Activated CD8-positive, alpha-beta memory T cell treated with anti-CD3 and anti-CD28 coated beads for 36 hours (primary cell): ENCODE results near the gene SYNJ2. TPM values are rescaled to one million over a fixed set of nuclear protein-coding genes. Genes with fewer than 3 reads are reported as not detected.

Experiments used
- CTCF ChIA-PET: fragments of 350-600 bp; sonication (Branson Sonifier 250); formaldehyde crosslinking; loops from one replicate; lab custom pipeline; 2021; ENCODE audit warnings: antibody characterized with exemption; lab: Charles Lee
- POLR2A ChIA-PET: fragments of 350-600 bp; sonication (Branson Sonifier 250); formaldehyde crosslinking; loops from one replicate; lab custom pipeline; 2021; ENCODE audit warnings: antibody characterized with exemption; lab: Charles Lee
- total RNA-seq, 2 experiments: library from RNA; stranded (reverse); gene quantifications; one replicate each; pipeline ENCODE4 v1.2.3, GENCODE V29; 2021

Gene SYNJ2
- total RNA-seq, 2 experiments from 2014 or later = 25.8 to 27.4 TPM

DNA sequence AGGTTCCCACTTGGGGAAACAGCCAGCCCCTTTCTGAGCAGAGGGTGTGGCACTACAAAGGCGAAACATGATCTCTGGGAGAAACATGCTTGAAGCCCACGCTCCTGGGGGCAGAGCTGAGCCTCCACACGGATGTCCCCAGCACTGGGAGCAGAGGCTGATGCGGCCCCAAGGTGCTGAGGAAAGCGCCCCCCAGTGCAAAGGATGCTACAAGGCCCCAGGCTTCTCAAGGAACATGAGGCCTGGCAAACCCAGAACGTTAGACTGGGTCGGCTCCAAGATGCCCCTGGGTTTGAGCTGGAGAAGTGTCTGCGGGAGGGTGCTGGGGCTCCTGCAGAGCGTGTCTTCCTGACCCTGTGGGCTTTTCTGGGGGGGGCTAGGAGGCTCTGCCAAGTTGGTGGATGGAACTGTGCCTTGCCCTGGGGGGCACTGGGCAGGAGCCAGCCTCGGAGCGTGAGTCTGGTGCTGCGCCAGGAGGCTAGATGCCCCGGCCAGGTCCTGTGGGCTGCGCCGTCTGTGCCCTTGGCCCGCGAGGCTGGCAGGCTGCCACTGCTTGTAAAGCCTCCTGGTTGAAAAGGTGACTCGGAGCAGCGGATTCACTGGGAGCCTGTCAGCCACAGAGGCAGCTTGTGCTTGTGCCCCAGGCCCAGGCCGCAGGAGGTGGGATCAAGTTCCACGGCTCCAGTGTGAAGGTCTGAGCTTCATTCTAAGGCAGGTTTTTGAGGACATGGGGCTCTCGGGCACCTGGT, 8.1 kb downstream of the SYNJ2 start:
- CTCF ChIA-PET = no interaction called here
- POLR2A ChIA-PET = no interaction called here

DNA sequence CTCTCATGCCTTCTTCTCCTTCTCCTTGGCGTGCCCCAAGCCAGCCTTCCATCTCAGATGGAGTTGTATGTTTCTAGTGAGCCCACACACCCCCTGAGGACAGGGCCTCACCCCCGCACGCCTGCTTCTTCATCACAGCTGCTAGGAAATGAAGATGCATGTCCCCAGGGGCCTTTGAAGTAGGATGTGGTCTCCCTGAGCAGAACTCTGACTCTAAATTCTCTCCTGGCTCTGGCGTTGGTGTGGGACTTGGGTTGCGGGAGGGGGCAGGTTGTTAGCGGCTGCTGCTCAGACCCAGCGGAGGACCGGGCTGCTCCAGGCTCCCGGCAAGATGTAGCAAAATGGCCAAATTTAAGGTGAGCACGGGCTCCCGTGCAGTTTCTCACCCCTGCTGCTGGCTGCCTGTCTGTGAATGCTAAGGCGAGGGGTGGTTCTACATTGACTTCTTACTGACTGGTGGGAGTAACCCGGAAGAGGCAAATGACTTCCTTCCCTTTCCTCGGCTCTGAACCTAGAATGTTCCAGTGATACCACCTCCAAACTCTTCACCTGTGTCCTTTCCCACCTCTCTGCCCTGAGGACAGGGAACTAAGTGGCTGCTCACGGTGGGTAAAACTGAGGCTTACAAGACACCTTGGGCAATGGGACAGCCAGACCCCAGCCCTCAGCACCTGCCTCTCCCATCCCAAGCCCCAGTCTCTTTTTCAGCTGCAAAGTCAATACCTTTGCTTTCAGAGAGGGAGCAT, 8.8 kb downstream of the SYNJ2 start:
- ChIA-PET POLR2A (no interaction called here), CTCF (no interaction called here)

DNA sequence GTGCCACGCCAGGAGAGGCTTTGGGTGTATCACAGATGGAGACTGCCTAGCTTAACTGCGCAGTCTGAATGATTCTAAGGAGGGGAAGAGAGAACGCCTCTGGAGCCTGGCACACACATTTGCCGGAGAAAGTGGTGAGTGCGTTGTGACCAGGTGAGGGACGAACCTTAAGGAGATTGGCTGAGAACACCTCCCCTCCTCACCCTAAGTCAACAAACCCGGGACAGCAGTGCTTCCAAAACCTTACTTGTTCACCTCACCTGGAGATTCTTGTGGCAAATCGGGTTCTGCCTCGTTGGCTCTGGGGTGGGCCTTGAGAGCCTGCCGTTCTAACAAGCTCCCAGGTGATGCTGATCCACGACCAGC, 9.4 kb downstream of the SYNJ2 start:
- CTCF ChIA-PET = no interaction called here
- POLR2A ChIA-PET = no interaction called here

DNA sequence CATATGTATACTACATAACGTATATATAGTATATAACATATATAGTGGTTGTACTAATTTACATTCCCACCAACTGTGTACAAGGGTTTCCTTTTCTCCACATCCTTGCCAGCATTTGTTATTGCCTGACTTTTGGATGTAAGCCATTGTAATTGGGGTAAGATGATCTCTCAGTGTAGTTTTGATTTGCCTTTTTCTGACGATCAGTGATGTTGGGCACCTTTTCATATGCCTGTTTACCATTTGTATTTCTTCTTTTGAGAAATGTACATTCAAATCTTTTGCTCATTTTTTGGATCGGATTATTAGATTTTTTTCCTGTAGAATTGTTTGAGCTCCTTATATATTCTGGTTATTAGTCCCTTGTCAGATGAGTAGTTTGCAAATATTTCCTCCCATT, 11.4 kb downstream of the SYNJ2 start:
- POLR2A ChIA-PET = no interaction called here

DNA sequence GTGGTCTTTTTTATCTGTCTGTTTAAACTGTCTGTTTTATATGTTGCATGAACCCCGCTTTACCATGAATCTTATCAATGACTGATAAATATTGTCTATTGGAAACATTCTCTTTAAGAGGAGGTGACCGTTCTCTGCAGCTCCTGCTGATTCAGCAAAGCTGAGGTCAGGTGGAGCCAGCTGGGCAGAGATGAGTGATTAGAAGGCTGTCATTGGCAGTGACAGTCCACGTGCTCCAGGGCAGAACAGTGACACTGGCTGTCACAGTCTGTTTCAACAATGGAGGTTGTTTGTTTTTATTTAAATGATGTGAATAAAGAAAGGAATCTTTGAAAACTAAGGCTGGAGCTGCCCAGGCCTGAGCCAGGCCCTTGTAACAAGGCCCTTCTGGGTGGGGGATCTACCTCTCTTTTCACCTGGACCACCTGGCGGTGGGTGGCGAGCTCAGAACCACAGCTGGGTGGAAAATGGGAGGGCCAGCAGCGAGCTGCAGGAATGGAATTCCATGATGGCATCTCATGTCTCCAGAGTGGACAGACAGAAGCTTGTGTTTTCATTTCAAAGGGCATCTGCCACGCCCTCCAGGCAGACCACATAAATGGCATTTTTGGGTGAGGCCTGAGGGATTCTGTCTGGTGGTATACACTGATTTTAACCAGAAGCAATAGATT, 12.6 kb downstream of the SYNJ2 start:
- POLR2A ChIA-PET = no interaction called here
- CTCF ChIA-PET = no interaction called here

More for the DNA sequence above, 11.4 kb downstream of the SYNJ2 start:
- CTCF ChIA-PET = no interaction called here

DNA sequence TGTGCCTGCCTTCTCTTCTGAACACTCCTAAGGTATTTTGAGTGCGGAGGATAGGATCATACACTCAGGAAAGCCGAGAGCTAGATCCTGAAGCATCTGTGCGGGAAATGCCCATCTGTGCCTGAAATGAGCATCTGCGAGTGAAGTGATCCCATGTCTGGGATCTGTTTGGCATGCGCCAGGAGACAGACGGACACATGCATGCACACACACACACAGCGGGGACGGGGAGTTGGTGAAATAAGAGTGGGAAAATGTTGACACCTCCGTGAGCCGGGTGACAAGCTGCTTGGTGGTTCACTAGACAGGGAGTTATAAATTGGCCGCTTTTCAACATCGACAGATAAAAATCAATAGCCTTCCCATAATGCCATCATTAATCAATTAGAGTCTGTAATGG, 13.8 kb downstream of the SYNJ2 start:
- ChIA-PET POLR2A (no interaction called here), CTCF (interaction anchor here (0.6 kb wide), 1 partner anchor 31 kb away, joined by 3 read pairs; no protein-coding TSS in a partner anchor)

DNA sequence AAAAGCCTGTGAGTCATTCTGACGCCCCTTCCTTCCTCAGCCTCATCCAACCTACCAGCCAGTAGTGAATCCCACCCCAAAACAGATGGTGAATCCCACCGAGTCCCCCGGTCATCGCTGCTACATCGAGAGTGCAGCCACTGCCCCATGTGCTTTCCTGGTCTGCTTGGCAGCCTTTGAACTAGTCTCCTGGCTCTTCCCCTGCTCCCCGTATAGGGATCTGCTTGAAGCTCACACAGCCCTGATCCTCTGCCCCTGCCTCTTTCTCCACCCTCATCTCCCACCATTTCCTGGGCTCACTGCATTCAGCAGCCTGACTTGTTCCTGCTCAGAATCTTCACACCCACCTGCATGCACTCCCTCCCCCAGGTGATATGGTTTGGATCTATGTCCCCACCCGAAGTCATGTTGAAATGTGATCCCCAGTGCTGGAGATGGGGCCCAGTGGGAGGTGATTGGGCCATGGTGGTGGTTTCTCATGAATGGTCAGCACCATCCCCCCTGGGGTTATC, 14.6 kb downstream of the SYNJ2 start:
- ChIA-PET CTCF (no interaction called here), POLR2A (no interaction called here)

DNA sequence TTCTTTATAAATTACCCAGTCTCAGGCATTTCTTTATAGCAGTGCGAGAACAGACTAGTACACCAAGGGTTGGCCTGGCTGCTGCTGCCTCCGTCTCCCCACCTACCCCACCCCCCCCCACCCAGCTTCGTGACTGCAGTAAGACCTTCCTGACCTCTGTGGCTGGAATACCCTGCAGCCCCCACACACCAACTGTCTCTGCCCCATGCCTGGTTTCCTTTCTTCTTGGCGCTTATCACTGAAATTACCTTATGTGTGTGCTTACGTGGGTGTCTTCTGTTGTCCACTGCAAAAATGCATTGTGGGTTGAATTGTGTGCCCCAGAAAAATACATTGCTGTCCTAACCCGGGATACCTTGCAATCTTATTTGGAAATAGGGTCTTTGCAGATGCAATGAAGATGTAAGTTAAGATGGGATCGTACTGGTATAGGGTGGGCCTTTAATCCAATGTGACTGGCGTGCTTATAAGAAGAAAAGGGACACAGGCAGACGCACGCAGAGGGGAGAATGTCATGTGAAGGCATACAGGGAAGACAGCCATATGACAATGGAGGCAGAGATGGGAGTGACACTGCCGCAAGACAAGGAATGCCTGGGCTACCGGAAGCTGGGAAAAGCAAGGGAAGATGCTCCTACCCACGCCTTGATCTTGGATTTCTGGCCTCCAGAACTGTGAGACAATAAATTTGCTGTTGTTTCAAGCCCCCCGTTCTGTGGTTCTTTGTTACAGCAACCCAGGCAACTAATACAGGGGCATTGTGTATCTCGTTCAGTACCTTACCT, 15.4 kb downstream of the SYNJ2 start:
- ChIA-PET POLR2A (no interaction called here), CTCF (no interaction called here)

DNA sequence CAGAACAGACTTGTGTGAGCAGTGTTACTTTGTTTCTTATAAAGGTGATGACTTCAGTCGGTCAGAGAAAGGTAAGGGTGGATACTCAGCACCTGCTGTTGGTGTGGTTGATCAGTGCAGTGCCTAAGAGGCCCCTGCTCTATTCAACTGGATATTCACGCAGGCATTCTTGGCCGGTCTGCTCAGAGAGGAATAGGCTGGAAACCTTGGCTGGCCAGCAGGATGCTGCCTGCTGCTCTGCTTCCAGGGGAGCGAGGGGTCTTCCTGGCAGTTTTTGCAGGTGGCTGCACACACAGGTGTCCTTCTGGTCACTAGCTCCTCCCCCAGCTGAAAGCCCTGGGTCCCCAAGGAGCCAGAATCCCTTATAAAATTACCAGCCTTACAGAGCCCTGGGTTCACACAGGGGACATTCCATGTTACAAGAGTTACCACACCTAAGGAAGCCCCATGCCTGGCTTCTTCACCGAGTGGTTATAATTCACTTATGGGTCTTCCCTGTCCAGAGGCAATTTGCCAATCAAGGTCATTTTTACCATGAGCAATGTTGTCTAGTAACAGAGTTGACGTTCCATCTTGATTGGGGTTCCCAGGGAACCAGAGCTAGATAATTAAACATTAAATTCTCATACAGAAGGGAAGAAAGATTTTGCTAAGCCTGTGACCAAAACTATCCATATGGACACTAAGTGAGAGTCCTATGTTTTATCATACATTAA, 16.4 kb downstream of the SYNJ2 start:
- POLR2A ChIA-PET = no interaction called here
- CTCF ChIA-PET = interaction anchor here (0.9 kb wide), 1 partner anchor 16 kb away, joined by 3 read pairs; the partner anchor contains the start of gene SYNJ2

DNA sequence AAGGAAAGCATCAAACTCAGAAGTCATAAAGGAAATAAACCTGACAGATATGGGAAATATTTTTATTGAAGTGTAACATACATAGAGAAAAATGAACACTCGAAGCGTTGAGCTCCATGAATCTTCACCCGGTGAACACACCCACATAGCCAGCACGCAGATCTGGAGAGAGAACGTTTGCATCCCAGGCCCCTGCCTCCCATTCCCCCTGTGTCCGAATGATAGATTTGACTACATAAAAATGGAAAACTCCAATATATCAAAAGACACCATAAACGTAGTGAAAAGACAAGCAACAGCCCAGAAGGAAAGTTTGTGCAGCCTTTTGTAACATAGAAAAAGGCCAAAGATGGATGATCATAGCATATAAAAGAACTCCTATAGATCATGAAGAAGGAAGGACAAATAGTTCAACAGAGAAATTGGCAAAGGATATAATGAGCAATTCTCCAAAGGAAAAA, 17.1 kb downstream of the SYNJ2 start:
- POLR2A ChIA-PET = no interaction called here

DNA sequence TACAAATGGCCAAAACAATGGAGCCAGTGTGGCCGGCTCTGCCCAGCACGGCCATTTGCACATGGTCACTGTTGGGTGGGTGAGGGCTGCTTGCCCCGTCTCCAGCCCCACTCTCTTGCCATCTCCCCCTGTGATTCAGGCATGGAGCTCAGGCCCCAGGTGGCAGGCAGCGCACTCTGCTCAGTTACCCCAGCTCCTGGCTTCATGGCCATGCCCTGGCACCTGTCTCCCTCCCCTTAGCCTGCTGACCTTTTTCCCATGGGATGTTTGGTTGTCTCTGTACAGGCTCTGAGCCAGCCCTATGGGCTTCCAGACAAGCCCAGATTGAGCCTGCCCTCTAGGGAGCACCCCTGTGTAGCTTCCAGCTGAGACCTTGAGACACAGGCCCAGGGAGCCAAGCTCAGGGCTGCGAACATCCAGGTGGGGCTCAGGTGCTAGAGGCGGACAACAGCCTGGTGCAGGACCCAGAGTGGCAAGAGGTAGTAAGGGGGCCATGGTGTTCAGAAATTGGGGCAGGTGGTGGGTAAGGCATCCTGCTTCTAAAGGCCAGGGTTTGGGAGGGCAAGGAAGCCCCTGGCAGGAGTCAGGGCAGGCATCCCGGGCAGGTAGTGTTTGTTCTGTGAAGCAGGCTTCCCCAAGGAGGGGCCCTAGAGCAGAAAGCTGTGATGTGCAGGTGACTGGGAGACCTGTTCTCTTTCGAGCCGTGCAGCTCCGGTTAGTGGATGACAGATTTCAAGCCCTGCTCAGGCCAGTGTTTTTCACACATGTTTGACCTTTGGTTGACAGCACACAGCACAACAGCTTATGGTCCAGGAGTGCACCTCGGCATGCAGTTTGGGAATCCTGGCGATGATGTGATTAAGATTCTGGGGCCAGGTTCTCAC, 17.7 kb downstream of the SYNJ2 start:
- ChIA-PET POLR2A (no interaction called here), CTCF (interaction anchor here (0.9 to 1.2 kb wide), 3 partner anchors 18 to 32 kb away, joined by 3 to 9 read pairs (median 5); partner anchors contain the start of gene SYNJ2)

More for the DNA sequence above, 17.1 kb downstream of the SYNJ2 start:
- CTCF ChIA-PET = interaction anchor here (0.9 to 1.2 kb wide), 2 partner anchors 17 to 32 kb away, joined by 3 to 5 read pairs; partner anchors contain the start of gene SYNJ2

DNA sequence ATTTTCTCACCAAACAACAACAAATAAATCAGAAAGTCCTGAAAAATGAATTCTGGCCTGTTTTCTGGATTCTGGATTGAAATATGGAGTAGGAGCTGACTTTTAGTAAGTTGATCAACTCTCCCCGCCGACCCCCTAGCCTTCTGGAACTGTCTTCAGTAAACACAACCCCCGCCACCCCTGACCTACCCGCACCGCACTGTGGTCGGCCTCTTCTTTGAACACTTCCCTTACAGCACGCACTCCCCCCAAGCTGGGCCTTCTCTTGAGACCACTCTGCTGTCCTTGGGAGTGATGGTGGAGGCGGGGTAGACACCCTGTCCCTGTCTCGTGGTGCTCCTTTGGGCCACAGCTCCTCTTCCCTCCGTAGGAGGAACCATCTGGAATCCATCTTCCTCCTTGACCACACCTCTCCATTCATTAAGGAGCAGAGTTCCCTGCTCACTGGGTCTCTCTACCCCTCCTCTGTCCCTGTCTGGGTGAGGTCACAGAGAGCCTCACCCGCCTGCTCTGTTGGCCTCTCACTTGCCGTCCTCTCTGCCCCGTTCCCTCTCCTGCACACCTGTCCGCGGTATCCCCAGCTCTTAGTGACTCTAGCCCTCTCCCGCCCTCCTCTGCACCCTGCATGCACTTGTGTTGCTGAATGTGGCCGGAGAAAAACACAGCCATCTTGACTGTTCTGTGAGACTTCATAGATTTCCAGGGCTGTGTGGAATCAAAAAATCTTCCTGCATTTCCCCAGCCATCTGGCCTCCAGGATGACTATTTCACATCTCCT, 19.1 kb downstream of the SYNJ2 start:
- ChIA-PET CTCF (interaction anchor here (1.1 kb wide), 1 partner anchor 17 kb away, joined by 9 read pairs; no protein-coding TSS in a partner anchor), POLR2A (interaction anchor here (0.7 kb wide), 1 partner anchor 163 kb away, joined by 3 read pairs; no protein-coding TSS in a partner anchor)

DNA sequence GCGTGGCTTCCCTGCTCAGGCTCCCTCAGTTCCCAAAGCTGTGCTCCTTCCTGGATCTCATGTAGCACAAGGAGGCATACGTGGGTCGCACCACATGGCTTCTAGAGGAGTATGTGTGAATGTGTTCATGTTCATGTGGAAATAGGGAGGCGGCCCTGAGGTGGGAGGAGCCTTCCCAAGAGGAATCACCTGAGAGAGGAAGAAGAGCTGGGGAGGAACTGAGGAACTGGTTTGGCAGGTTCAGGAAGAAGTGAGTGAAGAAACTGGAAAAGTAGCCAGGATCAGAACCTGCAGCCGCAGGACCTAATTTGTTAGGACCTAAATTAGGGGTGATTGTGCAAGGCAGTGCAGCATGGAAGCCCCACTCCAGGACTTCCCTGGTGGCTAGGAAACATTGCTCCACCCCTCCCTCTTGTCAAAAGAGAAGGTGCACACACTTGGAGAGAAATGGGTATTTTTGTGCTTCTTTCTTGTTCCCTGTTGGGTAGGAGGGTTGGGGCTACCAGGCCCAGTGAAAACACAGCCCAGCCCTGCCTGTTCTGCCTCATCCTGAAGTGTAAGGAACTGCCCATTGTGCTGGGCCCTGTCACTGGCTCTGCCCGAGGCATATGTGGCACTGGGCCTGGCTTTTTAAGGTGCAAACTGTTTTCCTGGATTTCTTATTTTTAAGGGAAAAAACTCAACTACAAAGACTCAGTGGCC, 20.7 kb downstream of the SYNJ2 start:
- CTCF ChIA-PET = interaction anchor here (0.6 kb wide), 1 partner anchor 185 kb away, joined by 3 read pairs; no protein-coding TSS in a partner anchor
- POLR2A ChIA-PET = no interaction called here

DNA sequence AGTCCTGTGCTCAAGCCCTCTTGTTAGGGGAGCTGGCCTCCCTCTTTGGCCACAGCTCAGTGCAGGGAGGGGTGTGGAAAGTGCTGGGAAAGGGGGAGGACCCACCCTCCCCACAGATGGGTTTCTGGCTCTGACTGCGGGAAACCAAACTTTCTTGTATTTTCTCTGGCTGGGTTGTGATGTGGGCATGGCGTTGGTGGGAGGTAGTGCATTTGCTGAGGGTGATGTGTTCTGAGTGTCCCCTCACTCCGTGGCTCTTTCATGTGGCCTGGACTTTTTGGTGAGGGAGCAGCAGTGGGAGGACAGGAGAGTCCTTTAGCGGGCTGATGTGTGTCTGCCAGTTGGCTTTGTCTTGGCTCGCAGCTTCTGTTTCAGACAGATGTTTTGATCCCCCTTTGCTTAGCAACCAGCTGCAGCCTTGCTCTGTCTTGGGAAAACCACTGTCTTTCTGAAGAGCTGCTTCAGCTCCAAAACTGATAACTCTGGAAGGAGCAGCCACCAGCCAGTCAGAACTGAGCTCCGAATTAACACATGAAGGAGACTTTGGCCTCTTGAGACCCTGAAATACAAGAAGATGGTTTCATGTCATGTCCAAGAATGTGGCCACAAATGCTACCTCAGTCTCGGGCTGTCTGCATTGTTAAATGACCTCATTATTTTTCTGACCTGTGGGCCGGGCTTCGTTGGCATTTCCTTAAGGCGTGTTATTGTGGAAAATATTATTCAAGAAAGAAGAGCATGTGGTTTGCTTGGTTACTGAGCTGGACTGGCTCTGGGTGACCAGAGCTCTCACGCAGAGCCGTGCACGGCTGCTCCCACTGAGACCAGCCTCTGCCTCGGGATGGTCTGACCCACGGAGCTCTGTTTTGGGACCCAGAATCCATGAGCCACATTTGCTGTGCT, 21.5 kb downstream of the SYNJ2 start:
- POLR2A ChIA-PET = no interaction called here
- CTCF ChIA-PET = interaction anchor here (0.6 kb wide), 1 partner anchor 186 kb away, joined by 3 read pairs; no protein-coding TSS in a partner anchor
